HK-2 (cell line): ENCODE data around the gene OR2V2.
"Not testable (repeated sequence)": the region's sequence is repeated elsewhere in the genome, so short reads cannot be mapped to it uniquely, and the experiment has no call there.

Experiments
- DNase-seq: peaks from one replicate; pipeline ENCODE4 v3.0.0-alpha.2; 2018; ENCODE audit not compliant: unreplicated experiment

The OR2V2 gene

GRCh38 chr5:181169459-181170236 lies 22.3 kb downstream of the OR2V2 start:
- DNase-seq, result peak; percentile 70

- DNase-seq, result no peak
These were observed 22.9 kb downstream of the OR2V2 start for GRCh38 chr5:181170237-181170825.

- DNase-seq, result no peak
These were observed 23.6 kb downstream of the OR2V2 start for GRCh38 chr5:181170996-181171395.

- DNase-seq, result no peak
These were observed 24.4 kb downstream of the OR2V2 start for GRCh38 chr5:181171782-181172181.

- DNase-seq, result no peak
These were observed 25.6 kb downstream of the OR2V2 start for GRCh38 chr5:181173027-181173419.

- peak; percentile 55 for DNase-seq
These were observed 26.3 kb downstream of the OR2V2 start for GRCh38 chr5:181173420-181174342.

- DNase-seq, result no peak
These were observed 29.0 kb downstream of the OR2V2 start for GRCh38 chr5:181176254-181176952.

GRCh38 chr5:181177559-181177958 lies 30.2 kb downstream of the OR2V2 start:
- not testable (repeated sequence) for DNase-seq

GRCh38 chr5:181181650-181182565 lies 34.5 kb downstream of the OR2V2 start:
- DNase-seq, result peak; percentile 38

- DNase-seq, result no peak
These were observed 35.3 kb downstream of the OR2V2 start for GRCh38 chr5:181182651-181183050.

GRCh38 chr5:181184845-181185216 lies 37.4 kb downstream of the OR2V2 start:
- no peak for DNase-seq

GRCh38 chr5:181185560-181185959 lies 38.2 kb downstream of the OR2V2 start:
- no peak for DNase-seq

GRCh38 chr5:181186022-181186421 lies 38.6 kb downstream of the OR2V2 start:
- no peak for DNase-seq

GRCh38 chr5:181186986-181187499 lies 39.7 kb downstream of the OR2V2 start:
- DNase-seq, result no peak

- DNase-seq, result peak; percentile 83
These were observed 40.3 kb downstream of the OR2V2 start for GRCh38 chr5:181187500-181188213.

- DNase-seq, result peak; percentile 78
These were observed 41.4 kb downstream of the OR2V2 start for GRCh38 chr5:181188700-181189362.

- no peak for DNase-seq
These were observed 42.1 kb downstream of the OR2V2 start for GRCh38 chr5:181189363-181189961.

GRCh38 chr5:181189962-181190710 lies 42.8 kb downstream of the OR2V2 start:
- no peak for DNase-seq
